Raji (cell line): ENCODE measurements around the gene SORT1.

ENCODE experiments used
- POLR2A ChIP-seq: IDR thresholded peaks from 2 replicates; pipeline ENCODE4 v1.6.1; 2011; ENCODE audit warnings: low read depth, low read length, control low read depth; ENCODE audit not compliant: insufficient read depth

SORT1 gene

DNA sequence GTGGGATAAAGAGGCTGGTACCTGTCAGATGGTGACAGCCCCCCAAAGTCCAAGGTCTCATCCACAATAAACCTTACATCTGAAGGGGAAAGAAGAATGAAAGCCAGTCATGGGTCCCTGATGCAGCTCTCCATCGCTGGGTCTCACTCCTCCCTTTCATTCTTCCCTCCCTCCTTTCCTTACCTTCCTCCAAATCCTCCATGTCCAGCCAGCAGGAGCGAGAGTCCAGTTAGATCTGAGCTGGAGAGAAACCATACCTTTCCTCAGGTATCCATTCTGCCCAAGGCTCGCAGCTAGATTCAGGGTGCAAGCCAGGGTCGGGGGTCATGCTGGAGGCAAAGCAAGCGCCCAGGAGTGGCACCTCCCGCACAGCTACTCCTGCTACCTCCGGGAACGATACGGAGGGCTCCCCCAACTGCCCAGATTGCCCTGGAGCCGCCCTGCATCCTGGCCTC, 115.2 kb downstream of the SORT1 start:
- TF ChIP-seq POLR2A: no peak

DNA sequence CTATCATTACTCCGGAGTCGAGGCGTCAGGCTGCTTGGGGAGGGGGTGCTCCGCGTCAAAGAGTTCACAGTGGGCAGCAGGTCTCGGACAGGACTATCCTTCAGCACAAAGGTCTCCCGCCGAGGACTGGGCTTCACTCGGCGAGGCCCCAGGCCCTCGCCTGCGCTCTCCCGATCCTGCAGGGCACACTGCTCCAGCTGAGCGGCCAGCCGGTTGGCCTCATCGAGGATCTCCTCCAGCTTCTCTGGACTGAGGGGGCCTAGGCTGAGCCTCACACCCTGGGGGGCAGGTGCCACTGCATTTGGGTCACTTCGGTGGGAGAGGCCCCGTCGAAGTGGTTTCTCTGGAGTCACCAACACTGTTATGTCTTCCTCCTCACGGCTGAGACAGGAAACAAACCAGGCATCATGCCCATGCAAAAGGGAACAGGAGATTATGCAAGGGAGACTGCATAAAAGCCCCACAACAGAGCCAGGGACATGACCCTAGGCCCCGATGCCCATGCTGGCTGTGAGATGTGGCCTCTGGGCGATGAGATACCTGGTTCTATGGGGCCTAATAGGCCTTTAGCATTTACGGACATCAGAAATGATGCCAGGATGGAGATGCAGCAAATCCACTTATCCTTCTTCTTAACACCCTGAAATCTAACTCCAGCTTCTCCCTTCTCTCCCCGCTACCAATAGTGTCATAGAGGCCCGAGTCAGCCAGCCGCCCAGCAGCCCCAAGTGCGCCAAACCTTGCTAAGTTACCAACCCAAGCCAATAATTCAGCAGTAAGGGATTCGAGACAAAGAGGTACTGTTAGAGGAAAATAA, 115.8 kb downstream of the SORT1 start:
- TF ChIP-seq POLR2A: no peak

GRCh38 chr1:109280862-109281261, 116.9 kb downstream of the SORT1 start:
- no peak for TF ChIP-seq POLR2A

DNA sequence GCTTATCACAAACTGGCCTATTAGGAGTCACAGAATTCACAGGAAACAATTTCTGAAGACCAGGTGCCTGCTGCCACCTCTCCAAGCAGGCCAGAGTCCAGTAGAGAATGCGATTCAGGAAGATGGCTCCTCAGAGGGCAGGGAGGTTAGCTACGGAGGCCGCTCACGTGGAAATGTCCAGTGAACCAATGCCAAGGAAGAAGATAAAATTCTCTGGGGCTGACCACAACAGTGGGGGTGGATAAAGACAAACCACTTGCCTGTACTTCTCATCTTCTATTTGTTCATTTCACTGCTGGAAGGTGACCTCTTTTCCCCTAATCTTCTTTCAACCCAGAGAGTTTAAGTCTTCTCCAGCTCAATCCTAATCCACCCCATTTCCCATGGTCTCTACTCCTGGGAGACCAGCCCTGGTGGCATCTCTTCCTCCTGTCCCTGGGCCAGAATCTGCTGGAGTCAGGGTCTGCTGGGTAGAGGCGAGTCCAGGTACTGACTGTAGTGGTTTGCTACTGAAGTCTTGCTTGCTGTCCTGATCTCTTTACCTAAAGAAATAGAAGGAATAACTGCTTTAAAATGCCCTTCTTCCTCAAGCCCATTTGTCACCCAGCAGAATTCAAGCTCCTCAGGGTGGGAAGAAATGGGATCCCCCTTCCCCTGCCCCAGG, 118.0 kb downstream of the SORT1 start:
- no peak for TF ChIP-seq POLR2A

GRCh38 chr1:109277434-109278204, 120.1 kb downstream of the SORT1 start:
- TF ChIP-seq POLR2A: no peak

GRCh38 chr1:109275706-109276345, 121.9 kb downstream of the SORT1 start:
- no peak for TF ChIP-seq POLR2A

GRCh38 chr1:109274533-109275476, 122.9 kb downstream of the SORT1 start:
- no peak for TF ChIP-seq POLR2A

- TF ChIP-seq POLR2A: no peak
Measured at GRCh38 chr1:109273570-109274288, 124.0 kb downstream of the SORT1 start.

GRCh38 chr1:109272831-109273547, 124.7 kb downstream of the SORT1 start:
- TF ChIP-seq POLR2A: no peak

- no peak for TF ChIP-seq POLR2A
Measured at GRCh38 chr1:109272021-109272799, 125.5 kb downstream of the SORT1 start.

- no peak for TF ChIP-seq POLR2A
Measured at GRCh38 chr1:109271458-109271857, 126.3 kb downstream of the SORT1 start.

GRCh38 chr1:109270623-109271317, 126.9 kb downstream of the SORT1 start:
- TF ChIP-seq POLR2A: no peak
